Ishikawa (cell line): ENCODE data around the gene EIF5.

Source experiments
- CEBPB ChIP-seq: IDR thresholded peaks from 2 replicates; pipeline ENCODE4 v1.6.1; 2012
- CREB1 ChIP-seq: IDR thresholded peaks from 2 replicates; pipeline ENCODE4 v1.6.1; 2012; ENCODE audit warnings: low read depth
- EP300 ChIP-seq: IDR thresholded peaks from 2 replicates; pipeline ENCODE4 v1.6.1; 2012; ENCODE audit warnings: borderline replicate concordance
- FOXM1 ChIP-seq: IDR thresholded peaks from 2 replicates; pipeline ENCODE4 v1.6.1; 2012; ENCODE audit warnings: low read depth, borderline replicate concordance
- MAX ChIP-seq: IDR thresholded peaks from 2 replicates; pipeline ENCODE4 v1.6.1; 2012
- RAD21 ChIP-seq: IDR thresholded peaks from 2 replicates; pipeline ENCODE4 v1.6.1; 2012; ENCODE audit warnings: low read depth
- TCF12 ChIP-seq: IDR thresholded peaks from 2 replicates; pipeline ENCODE4 v1.6.1; 2012; ENCODE audit warnings: low read depth
- TEAD4 ChIP-seq: IDR thresholded peaks from 2 replicates; pipeline ENCODE4 v1.6.1; 2012
- USF1 ChIP-seq: IDR thresholded peaks from 2 replicates; pipeline ENCODE4 v1.6.1; 2012
- ZBTB7A ChIP-seq: IDR thresholded peaks from 2 replicates; pipeline ENCODE4 v1.6.1; 2012; ENCODE audit warnings: low read depth

GRCh38 chr14:103317976-103318580, 16.0 kb upstream of the EIF5 start:
- TF ChIP-seq TCF12 = no peak
- no peak for TF ChIP-seq CEBPB
- TF ChIP-seq ZBTB7A = no peak
- no peak for TF ChIP-seq RAD21
- TF ChIP-seq TEAD4 = no peak
- no peak for TF ChIP-seq EP300
- TF ChIP-seq FOXM1 = no peak
- TF ChIP-seq USF1 = no peak
- no peak for TF ChIP-seq CREB1
- no peak for TF ChIP-seq MAX
